Neuronal stem cell (in vitro differentiated cells): ENCODE results near the gene CHGA.

Experiments used
- DNase-seq: peaks from one replicate; pipeline ENCODE4 v3.0.0-alpha.2; 2013; ENCODE audit warnings: low spot score
- H2AFZ ChIP-seq: one replicate; pipeline ENCODE4 v1.6.1; 2013; ENCODE audit warnings: mild to moderate bottlenecking, low read length, inconsistent platforms
- H2AK5ac ChIP-seq: 2 replicates; pipeline ENCODE4 v1.6.1; 2013; ENCODE audit warnings: low read depth, mild to moderate bottlenecking, inconsistent platforms, low read length, moderate library complexity, mixed read lengths
- H2BK120ac ChIP-seq: 2 replicates; pipeline ENCODE4 v1.6.1; 2013; ENCODE audit warnings: low read depth, mild to moderate bottlenecking, inconsistent platforms, low read length, moderate library complexity, mixed read lengths
- H2BK12ac ChIP-seq: one replicate; pipeline ENCODE4 v1.6.1; 2013; ENCODE audit warnings: low read length, inconsistent platforms
- H2BK15ac ChIP-seq: 2 replicates; pipeline ENCODE4 v1.6.1; 2013; ENCODE audit warnings: mild to moderate bottlenecking, low read length, inconsistent platforms, mixed read lengths
- H2BK5ac ChIP-seq: one replicate; pipeline ENCODE4 v1.6.1; 2013; ENCODE audit warnings: inconsistent platforms, mild to moderate bottlenecking, low read length, moderate library complexity
- H3K14ac ChIP-seq: one replicate; pipeline ENCODE4 v1.6.1; 2013; ENCODE audit warnings: low read length, inconsistent platforms
- H3K18ac ChIP-seq: 2 replicates; pipeline ENCODE4 v1.6.1; 2013; ENCODE audit warnings: low read length, inconsistent platforms
- H3K23ac ChIP-seq: 2 replicates; pipeline ENCODE4 v1.6.1; 2013; ENCODE audit warnings: low read depth, mild to moderate bottlenecking, mixed read lengths, low read length, inconsistent platforms; ENCODE audit not compliant: poor library complexity
- H3K27ac ChIP-seq: replicated peaks from 3 replicates; pipeline ENCODE4 v1.5.1; 2013; ENCODE audit warnings: low read length, inconsistent platforms
- H3K27me3 ChIP-seq, 3 experiments: 2 replicates each; pipeline ENCODE4 v1.6.1; 2013; ENCODE audit warnings: low read length in 3 of 3, mild to moderate bottlenecking in 2 of 3, inconsistent platforms in 1 of 3, low read depth in 1 of 3, mixed read lengths in 1 of 3, moderate library complexity in 1 of 3; ENCODE audit not compliant: control insufficient read depth in 3 of 3, insufficient read depth in 3 of 3
- H3K36me3 ChIP-seq, 2 donors: replicated peaks in 1 of 2; 2 replicates each; pipeline ENCODE4 v1.6.1; 2013; ENCODE audit warnings: low read length in 2 of 2; ENCODE audit not compliant: control insufficient read depth in 2 of 2, insufficient read depth in 2 of 2
- H3K4ac ChIP-seq: 2 replicates; pipeline ENCODE4 v1.6.1; 2013; ENCODE audit warnings: inconsistent platforms, mild to moderate bottlenecking, low read length, moderate library complexity
- H3K4me1 ChIP-seq, 2 donors: 1 replicate in 1 of 2; 2 replicates in 1 of 2; pipeline ENCODE4 v1.6.1; 2013; ENCODE audit warnings: low read length in 2 of 2, low read depth in 1 of 2; ENCODE audit not compliant: control insufficient read depth in 2 of 2, insufficient read depth in 1 of 2
- H3K4me2 ChIP-seq: one replicate; pipeline ENCODE4 v1.6.1; 2013; ENCODE audit warnings: mild to moderate bottlenecking, low read length, inconsistent platforms; ENCODE audit not compliant: insufficient read depth, poor library complexity, severe bottlenecking
- H3K4me3 ChIP-seq, 2 donors: 2 replicates each; pipeline ENCODE4 v1.5.1; 2013; ENCODE audit warnings: low read length in 2 of 2, mild to moderate bottlenecking in 2 of 2, inconsistent platforms in 1 of 2, moderate library complexity in 1 of 2
- H3K79me1 ChIP-seq: one replicate; pipeline ENCODE4 v1.6.1; 2013; ENCODE audit warnings: low read depth, mild to moderate bottlenecking, inconsistent platforms, low read length, moderate library complexity
- H3K9ac ChIP-seq: one replicate; pipeline ENCODE4 v1.6.1; 2013; ENCODE audit warnings: mild to moderate bottlenecking, low read depth, low read length, inconsistent platforms; ENCODE audit not compliant: poor library complexity
- H3K9me3 ChIP-seq, 2 donors: replicated peaks in 1 of 2; 2 replicates each; pipeline versions ENCODE3 to v1.6.1; 2013; ENCODE audit warnings: low read length in 2 of 2, mild to moderate bottlenecking in 2 of 2, inconsistent platforms in 1 of 2, low read depth in 1 of 2, mixed read lengths in 1 of 2, moderate library complexity in 1 of 2; ENCODE audit not compliant: control insufficient read depth in 2 of 2, insufficient read depth in 1 of 2
- H4K8ac ChIP-seq: one replicate; pipeline ENCODE4 v1.6.1; 2013; ENCODE audit warnings: low read depth, mild to moderate bottlenecking, inconsistent platforms, low read length, moderate library complexity
- H4K91ac ChIP-seq: one replicate; pipeline ENCODE4 v1.6.1; 2013; ENCODE audit warnings: low read length, low read depth, mild to moderate bottlenecking, inconsistent platforms; ENCODE audit not compliant: poor library complexity
- WGBS, 2 donors: extraction: QIAGEN DNeasy Blood & Tissue Kit; methylation state at CpG; one replicate each; pipeline ENCODE4 v1.1.7; 2013; ENCODE audit warnings: missing lambda C conversion rate in 2 of 2, mixed read lengths in 1 of 2; ENCODE audit not compliant: insufficient read length in 2 of 2, insufficient replicate concordance in 1 of 2; ENCODE audit errors: extremely low coverage in 2 of 2; 5-methylcytosine and 5-hydroxymethylcytosine counted together

CHGA gene

DNA sequence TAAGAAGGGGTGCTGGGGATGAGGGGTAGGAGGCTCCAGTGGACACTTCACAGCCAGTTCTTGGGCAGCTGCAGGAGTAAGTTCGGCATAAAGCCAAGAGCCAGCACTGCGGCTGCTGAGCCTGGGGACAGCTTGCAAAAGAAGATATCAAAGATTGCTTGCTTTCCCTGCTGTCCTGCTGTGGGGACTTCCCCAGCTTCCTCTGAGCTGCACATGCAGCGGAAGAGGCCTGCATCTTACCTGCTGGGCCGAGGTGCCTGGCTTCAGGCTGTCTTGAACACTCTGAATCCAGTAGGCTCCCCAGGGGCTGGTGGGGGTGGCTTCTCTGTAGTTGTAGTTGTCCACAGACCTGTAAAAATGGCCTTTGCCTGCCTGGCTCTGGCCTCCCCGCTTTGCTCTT is 1.3 kb downstream of the CHGA start:
- H2BK12ac ChIP-seq = no peak overlapping the region
- H3K4ac ChIP-seq = no peak overlapping the region
- H4K8ac ChIP-seq = no peak overlapping the region
- H4K91ac ChIP-seq = no peak overlapping the region
- H2AFZ ChIP-seq = no peak overlapping the region
- no peaks in the 10 kb centered on the region for H3K79me1 ChIP-seq
- DNase-seq = no peak
- H3K27ac ChIP-seq = no peak overlapping the region
- peaks cover 2 to 3% of the 10 kb centered on the region in 2 donors for H3K4me1 ChIP-seq
- H2BK120ac ChIP-seq = no peak overlapping the region
- no peak overlapping the region for H3K18ac ChIP-seq
- H2AK5ac ChIP-seq = no peak overlapping the region
- no peak overlapping the region for H2BK5ac ChIP-seq
- H3K9me3 ChIP-seq = peaks cover 0 to 2% of the 10 kb centered on the region in 2 donors
- no peak overlapping the region for H3K23ac ChIP-seq
- H3K9ac ChIP-seq = no peak overlapping the region
- WGBS, 2 donors = no CpG with 5 or more reads among the region's 5 CpGs
- H3K36me3 ChIP-seq = no peaks in the 10 kb centered on the region
- H3K14ac ChIP-seq = no peak overlapping the region
- H3K4me3 ChIP-seq = no peak overlapping the region
- peaks cover 0 to 41% (median 25%) of the 10 kb centered on the region in 3 experiments for H3K27me3 ChIP-seq
- H2BK15ac ChIP-seq = no peak overlapping the region
- H3K4me2 ChIP-seq = no peak overlapping the region

DNA sequence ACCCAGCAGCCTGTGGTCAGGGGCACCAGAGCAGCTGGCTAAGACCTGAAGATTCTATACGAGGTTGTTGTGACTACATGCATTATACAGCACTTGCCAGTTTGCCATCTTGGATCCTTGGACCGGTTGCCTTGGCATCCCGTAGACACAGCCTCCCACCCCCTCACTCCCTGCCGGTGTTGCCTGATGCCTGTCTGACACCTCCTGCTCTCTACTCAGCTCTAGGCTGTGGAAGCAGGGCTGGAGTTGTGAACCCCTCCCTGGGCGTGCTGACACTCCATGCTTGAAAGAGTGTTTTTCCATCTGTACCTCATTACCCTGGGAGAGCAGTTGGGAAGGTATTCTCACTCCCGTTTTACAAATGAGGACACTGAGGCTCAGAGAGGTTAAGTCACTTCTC is 2.5 kb downstream of the CHGA start:
- Histone ChIP-seq H3K36me3 (no peaks in the 10 kb centered on the region), H3K79me1 (no peaks in the 10 kb centered on the region), H4K8ac (no peak overlapping the region), H3K9ac (no peak overlapping the region), H3K14ac (no peak overlapping the region), H3K23ac (no peak overlapping the region), H2BK12ac (no peak overlapping the region), H3K27ac (no peak overlapping the region), H2AK5ac (no peak overlapping the region), H3K27me3 (peaks cover 0 to 30% (median 19%) of the 10 kb centered on the region in 3 experiments), H3K4me3 (peak overlapping the region in 1 of 2 donors; percentile 45), H3K4me2 (no peak overlapping the region), H3K4me1 (peaks cover 2 to 3% of the 10 kb centered on the region in 2 donors), H3K9me3 (no peaks in the 10 kb centered on the region), H3K18ac (no peak overlapping the region), H2BK15ac (no peak overlapping the region), H4K91ac (no peak overlapping the region), H2BK5ac (no peak overlapping the region), H2AFZ (no peak overlapping the region), H3K4ac (no peak overlapping the region), H2BK120ac (no peak overlapping the region)
- no peak for DNase-seq
- WGBS, 2 donors = no CpG with 5 or more reads among the region's 6 CpGs

DNA sequence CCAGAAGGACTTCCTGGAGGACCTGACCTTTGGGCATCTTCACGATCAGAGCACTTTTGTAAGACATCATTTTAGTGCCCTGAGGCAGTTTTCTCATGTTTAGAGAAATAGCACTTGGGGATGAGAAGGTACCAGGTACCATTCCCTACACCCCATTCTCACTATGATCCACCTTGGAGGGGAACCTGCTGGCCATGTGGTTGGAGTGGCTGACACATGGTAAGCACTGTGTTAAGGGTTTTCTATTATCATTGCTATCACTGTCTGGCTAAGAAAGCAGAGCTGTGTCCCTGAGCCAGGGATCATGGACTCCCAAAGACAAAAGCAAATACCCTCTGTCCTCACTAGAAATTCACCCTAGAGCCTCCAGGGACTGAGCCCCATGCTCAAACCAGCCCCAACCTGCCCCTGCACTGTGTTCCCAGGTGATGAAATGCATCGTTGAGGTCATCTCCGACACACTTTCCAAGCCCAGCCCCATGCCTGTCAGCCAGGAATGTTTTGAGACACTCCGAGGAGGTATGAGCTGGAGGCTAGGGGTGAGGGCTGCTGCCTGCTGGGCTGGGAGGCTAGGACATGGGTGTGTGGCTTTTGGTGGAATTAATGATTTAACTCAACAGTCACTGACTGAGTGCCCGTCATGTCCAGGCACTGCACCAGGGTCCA is 3.4 kb downstream of the CHGA start:
- Histone ChIP-seq H3K9ac (no peak overlapping the region), H2BK15ac (no peak overlapping the region), H3K14ac (no peak overlapping the region), H3K4me2 (no peak overlapping the region), H3K23ac (no peak overlapping the region), H3K36me3 (no peaks in the 10 kb centered on the region), H2BK5ac (no peak overlapping the region), H2AK5ac (no peak overlapping the region), H3K4ac (no peak overlapping the region), H3K27ac (no peak overlapping the region), H4K8ac (no peak overlapping the region), H3K9me3 (no peaks in the 10 kb centered on the region), H3K4me3 (peak overlapping the region in 1 of 2 donors; percentile 53), H3K79me1 (no peaks in the 10 kb centered on the region), H3K18ac (no peak overlapping the region), H2BK120ac (no peak overlapping the region), H3K27me3 (peaks cover 0 to 28% (median 19%) of the 10 kb centered on the region in 3 experiments), H3K4me1 (peaks cover 2 to 3% of the 10 kb centered on the region in 2 donors), H4K91ac (no peak overlapping the region), H2AFZ (no peak overlapping the region), H2BK12ac (no peak overlapping the region)
- no CpG with 5 or more reads among the region's 5 CpGs for WGBS, 2 donors
- no peak for DNase-seq

DNA sequence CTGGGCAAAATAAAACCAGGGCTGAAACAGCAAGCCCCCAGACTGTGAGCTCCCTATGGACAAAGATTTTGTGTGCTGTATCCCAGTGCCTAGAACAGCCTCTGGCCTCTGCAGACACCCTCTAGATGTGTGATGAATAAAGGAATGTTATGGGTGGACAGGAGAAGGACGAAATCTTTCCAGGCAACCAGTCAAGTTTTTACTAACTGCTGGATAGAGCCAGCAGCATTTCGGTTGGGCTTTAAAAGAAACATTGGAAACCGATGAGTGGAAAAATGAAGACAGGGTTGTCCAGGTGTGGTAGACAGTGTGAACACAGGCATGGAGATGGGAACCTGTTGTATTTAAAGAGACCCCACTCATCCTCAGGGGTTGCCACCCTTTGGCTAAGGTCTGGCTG is 4.0 kb downstream of the CHGA start:
- no CpG with 5 or more reads among the region's 3 CpGs for WGBS, 2 donors
- Histone ChIP-seq H3K4me3 (no peak overlapping the region), H3K79me1 (peaks cover 3% of the 10 kb centered on the region), H3K9ac (no peak overlapping the region), H2BK12ac (no peak overlapping the region), H3K36me3 (no peaks in the 10 kb centered on the region), H3K14ac (no peak overlapping the region), H3K4ac (no peak overlapping the region), H3K4me1 (peaks cover 2 to 3% of the 10 kb centered on the region in 2 donors), H2BK15ac (no peak overlapping the region), H2BK120ac (no peak overlapping the region), H3K9me3 (no peaks in the 10 kb centered on the region), H3K18ac (no peak overlapping the region), H3K27ac (no peak overlapping the region), H2AFZ (no peak overlapping the region), H4K8ac (no peak overlapping the region), H3K4me2 (no peak overlapping the region), H3K27me3 (peaks cover 0 to 23% (median 16%) of the 10 kb centered on the region in 3 experiments), H3K23ac (no peak overlapping the region), H2BK5ac (no peak overlapping the region), H4K91ac (no peak overlapping the region), H2AK5ac (no peak overlapping the region)
- DNase-seq = no peak
